Stromal cell of bone marrow (primary cell): ENCODE results near the gene ADO.

ENCODE experiments used
- DNase-seq: peaks from one replicate; pipeline ENCODE4 v3.0.0-alpha.2; 2012; ENCODE audit warnings: low read depth

ADO gene

DNA sequence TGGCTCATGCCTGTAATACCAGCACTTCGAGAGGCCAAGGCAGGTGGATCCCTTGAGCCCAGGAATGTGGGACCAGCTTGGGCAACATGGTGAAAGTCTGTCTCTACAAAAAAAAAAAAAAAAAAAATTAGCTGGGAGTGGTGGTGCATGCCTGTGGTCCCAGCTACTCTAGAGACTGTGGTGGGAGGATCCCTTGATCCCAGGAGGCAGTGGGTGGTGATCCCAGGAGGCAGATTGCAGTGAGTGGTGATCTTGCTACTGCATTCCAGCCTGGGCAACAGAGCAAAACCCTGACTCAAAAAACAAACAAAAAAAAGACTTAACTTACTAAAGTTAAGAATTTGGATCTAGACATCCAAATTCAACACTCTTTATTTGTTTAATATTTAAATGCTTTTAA lies 10.2 kb upstream of the ADO start:
- no peak for DNase-seq

DNA sequence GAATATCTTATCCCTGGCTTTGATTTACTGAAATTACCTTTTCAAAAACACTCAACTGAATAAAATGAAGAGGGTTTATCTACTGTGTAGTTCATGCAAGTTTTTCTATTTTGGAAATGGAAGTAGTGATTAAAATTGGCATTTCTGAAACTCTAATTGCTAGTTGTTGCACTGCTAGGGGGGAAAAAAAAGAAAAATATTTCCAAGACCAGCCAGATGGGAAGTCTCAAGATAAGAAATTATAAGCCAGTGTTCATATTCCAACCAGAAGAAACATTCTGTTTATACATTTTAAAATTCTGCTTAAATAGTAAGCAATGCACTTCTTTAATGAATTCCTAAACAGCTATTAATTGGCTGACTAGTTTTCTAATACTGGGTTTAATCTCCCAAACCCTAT lies 9.4 kb upstream of the ADO start:
- DNase-seq, result no peak

DNA sequence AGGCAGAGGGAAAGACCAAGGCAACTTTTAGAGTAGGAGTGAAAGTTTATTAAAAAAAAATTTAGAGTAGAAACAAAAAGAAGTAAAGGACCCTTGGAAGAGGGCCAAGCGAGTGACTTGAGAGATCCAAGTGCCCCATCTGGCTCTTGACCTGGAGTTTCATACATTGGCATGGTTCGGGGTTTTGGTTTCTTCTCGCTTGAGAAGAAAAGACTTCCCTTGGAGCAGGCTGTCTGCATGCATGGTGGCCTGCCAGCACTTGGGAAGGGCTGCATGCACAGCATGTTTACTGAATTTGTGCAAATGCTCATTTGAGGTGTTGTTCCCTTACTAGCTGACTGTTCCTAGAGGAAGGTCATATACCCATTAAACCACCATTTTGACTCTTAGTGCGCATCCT lies 8.8 kb upstream of the ADO start:
- DNase-seq, result no peak

DNA sequence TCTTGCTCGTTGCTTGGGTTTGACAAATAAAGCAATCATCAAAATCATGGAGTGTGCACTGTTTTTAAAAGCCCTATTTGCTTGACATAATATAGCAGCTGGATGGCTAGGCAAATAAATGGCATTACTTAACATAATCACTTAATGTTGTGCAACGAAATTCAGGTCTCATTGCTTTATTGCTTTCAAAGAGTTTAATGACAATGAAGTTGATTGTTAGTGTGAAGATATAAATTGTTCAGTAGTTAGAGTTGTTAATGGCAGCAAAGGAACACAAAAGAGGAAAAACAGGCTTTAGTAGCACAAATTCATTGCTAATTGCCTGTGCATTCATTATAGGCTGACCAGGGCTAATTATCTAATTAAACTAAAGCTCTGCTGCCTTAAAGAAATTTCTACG lies 7.6 kb upstream of the ADO start:
- no peak for DNase-seq

DNA sequence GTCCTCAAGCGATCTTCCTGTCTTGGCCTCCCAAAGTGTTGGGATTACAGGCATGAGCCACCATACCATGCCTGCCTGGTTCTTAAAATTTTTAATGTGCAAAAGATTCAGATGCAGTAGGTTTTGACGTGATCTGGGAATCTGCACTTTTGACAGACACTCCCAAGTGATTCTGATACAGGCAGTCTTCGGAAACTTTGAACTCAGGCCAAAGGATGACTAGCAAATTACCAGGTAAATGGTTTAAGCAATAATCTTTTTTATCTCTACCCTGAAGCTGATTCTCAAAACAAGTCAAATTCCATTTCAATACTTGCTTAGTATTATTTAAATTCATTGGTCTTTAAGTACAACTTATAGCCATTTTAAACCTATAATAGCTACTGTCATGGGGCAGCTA lies 2.6 kb upstream of the ADO start:
- no peak for DNase-seq

DNA sequence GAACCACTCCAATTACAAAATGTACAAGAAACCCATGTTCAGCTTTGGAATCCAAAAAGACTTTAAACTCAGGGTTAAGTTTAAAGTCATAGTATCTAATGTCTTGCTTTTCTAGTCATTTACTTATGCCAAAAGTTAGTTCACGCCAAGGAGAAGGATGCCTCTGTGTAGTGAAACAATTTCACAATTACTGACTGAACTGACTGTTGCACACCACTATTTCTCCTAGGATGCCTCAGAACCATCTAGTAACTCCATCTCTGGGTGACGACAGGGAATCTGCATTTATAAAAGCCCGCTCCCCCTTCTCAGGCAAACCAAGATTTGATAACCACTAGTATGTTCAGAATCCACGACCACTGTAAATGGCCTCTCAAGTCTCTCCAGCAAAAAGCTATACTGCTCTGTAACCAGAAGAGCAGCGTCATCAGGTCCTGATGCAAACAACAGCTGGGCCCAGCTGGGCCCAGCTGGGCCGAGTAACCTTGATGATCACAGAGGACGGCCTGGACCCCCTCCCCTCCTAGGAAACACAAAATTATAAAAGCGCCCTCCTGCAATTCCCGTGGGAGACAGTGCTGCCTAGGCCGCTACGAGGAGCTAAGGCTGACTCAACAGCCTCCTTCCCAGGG lies 680 bp upstream of the ADO start:
- DNase-seq, result no peak

DNA sequence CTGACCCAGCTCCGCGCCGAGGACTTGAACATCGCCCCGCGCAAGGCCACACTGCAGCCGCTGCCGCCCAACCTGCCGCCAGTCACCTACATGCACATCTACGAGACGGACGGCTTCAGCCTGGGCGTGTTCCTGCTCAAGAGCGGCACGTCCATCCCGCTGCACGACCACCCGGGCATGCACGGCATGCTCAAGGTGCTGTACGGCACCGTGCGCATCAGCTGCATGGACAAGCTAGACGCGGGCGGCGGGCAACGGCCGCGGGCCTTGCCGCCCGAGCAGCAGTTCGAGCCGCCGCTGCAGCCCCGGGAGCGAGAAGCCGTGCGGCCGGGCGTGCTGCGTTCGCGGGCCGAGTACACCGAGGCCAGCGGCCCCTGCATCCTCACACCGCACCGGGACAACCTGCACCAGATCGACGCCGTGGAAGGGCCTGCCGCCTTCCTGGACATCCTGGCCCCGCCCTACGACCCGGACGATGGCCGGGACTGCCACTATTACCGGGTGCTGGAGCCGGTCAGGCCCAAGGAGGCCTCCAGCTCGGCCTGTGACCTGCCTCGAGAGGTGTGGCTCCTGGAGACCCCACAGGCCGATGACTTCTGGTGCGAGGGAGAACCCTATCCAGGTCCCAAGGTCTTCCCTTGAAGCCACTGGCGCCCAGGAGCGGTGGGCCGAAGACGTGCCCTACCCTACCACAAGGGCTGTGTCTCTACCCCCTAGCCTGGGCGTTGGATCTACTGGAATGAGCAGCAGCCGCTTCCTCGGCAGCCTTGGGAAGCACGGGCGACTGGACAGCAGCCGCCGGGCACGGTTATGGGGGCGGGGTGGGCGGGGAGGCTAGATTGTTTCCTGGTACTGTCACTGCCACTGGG lies 945 bp downstream of the ADO start:
- no peak for DNase-seq

DNA sequence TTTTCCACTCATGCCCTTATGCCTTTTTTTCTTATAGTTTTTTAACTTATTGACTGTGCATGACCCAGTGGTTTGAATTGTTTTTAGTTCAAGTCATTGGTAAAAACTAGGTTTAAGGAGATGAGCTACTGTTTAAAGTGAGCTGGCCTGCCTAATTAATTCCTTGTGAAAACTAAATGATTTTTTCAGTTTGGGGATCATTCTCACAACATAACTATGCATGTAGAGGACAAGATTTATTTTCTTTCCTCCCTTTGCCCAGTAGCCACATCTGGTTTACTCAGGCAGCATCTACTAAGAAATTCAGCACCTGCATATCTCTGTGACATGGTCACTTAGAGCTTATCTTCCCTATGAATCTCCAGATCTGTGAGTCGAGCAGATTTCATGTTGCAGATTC lies 1.7 kb downstream of the ADO start:
- DNase-seq, result no peak

DNA sequence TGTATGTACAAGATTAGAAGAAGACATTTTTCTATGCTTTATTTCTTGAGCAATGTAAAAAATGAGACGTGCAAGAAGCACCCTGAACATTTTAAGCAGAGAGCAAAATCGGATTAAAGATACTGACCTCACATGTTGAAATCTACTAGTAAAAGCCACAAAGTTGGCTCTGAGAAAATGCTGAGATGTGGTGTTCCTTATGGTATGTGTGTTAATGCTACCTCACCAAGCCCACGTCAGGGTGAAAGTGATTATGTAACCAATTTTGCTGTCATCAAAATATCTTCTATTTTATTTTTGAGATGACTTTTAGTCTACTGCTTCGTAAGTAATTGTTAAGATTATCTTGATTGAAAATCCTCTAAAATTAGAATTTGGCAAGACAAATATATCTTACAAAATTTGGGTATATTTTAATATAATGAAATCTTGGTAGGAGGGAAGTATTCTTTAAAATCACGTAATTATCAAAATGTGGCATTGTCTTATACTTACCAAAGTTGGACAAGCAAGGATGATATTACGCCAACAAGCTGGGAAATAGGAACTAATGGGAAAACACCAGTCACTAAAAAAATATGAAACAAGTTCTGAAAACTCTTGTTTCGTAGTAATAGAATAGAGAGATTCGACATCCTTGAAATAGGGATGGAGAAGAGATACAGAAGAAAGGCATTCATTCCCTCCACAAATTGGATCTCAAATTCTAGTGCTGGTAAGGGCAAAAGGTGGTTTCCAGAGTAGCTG lies 5.8 kb downstream of the ADO start:
- no peak for DNase-seq

DNA sequence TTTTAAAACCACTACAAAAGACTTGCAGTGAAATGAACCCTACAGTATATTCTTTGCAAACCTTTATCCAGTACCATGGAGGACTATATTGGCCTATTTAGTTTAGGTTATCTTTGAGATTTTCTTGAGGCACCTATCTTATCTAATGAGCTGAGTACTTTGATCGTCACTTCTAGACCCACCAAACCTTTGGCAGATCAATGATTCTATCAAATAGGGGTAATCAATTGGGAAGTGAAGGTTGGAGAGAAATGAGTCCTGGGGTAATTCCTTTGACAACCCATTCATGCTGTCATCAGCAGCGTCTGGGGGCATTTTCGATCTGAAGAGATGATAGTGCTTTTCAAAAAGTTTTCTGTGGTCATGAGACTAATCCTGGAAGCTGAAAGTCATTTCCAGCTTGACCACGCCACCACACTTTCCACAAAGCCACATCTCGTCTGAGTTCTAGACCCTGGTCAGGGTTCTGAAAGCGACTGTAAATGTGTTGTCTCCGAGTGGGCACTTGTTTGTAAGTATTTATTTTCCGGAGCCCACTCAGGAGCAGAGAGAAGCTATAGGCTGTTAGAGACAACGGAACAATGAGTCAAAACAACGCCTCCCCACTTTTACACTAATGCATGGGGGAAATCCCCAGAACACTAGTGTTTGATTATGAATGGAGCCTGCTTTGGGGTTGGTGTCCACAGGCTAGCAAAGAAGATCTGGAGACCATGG lies 6.8 kb downstream of the ADO start:
- DNase-seq, result no peak

DNA sequence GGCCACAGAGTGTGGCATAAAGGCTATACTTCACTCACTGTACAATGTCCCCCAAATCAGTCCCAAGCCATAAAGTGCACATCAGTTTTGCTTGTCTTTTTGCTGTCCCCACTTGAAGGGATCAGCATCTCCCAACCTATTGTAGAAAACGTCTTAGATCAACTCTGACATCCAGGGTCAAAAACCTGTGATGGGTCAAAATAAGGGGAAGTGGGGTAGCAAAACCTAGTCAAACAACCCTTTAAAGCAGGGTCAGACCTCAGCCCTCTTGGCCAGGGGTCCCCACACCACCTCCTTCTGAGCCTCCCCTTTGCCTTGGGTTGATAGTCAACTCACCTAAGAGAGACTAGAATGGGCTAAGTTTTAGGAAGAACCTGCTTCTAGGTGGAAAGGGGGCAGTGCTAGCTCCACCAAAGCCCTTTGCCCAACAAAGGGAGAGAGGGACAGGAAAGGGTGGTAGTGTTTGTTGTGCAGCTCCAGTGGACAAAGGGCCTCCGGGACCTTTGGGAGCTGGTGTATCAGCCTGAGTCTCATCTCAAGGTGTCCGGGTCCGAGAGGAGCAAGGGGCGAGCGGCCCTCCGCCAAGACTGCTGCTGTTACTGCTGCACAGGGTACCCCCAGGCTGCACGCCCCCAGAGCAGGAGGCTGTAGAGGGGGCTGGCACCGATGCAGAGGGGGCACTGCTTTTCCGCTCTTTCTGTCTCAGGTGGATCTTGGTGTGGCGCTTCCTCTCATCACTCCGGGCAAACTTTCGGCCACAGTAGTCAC lies 8.3 kb downstream of the ADO start:
- DNase-seq, result no peak

DNA sequence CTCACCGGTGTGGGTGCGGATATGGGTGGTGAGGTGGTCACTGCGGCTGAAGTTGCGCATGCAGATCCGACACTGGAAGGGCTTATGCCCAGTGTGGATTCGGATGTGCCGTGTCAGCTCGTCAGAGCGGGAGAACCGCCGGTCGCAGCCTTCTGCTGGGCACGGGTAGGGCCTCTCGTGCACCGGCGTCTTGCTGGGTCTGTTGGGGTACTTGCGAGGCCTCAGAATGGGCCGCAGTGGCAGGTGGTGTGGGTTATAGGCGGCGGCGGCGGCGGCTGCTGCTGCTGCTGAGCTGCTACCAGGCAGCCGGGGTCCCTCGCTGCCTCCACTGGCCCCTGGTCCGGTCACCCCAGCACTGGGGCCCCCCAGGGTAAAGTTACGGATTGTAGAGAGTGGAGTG lies 8.9 kb downstream of the ADO start:
- no peak for DNase-seq

DNA sequence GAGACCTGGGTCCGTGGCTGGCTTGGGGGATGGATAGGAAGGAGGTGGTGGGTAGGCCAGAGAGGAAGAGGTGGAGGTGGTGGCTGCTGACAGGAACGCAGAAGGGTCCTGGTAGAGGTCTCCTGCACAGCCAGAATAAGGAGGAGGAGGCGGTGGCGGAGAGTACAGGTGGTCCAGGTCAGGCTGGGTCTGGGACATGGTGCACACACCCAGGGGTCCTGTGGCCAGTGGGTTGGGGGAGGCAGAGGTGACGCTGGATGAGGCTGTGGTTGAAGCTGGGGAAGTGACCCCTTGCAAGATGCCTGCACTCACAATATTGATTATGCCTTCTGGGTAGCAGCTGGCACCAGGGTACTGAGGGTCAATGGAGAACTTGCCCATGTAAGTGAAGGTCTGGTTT lies 9.5 kb downstream of the ADO start:
- DNase-seq, result no peak

DNA sequence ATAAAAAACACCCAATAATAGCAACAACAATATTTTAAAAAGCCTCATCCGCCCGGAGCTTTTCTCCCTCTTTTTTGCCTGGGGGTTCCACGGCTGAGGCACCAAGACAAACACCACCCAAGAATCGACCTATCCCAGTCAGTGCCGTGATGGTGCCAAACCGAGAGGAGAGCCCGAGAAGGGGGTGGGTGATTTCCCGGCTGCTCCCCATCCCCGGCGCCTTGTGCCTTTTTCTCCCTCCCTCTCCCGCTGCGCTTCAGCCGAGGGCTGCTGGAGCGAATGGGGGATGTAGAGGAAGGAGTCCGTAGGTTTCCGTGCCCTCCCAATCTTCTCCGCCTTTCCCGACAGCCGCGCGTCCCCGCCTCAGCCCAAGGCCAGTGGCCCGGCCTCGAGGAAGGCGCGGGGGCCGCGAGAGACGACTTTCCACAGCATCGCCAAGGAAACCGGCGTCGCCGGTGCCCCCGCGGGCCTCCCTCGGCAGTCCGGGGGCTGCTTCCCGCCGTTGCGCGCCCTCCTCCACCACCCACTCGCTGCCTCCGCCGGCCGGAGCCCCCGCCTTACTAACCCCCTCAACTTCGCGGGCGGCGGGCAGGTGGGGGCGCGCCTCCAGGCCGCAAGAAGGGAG lies 10.3 kb downstream of the ADO start:
- DNase-seq, result no peak

DNA sequence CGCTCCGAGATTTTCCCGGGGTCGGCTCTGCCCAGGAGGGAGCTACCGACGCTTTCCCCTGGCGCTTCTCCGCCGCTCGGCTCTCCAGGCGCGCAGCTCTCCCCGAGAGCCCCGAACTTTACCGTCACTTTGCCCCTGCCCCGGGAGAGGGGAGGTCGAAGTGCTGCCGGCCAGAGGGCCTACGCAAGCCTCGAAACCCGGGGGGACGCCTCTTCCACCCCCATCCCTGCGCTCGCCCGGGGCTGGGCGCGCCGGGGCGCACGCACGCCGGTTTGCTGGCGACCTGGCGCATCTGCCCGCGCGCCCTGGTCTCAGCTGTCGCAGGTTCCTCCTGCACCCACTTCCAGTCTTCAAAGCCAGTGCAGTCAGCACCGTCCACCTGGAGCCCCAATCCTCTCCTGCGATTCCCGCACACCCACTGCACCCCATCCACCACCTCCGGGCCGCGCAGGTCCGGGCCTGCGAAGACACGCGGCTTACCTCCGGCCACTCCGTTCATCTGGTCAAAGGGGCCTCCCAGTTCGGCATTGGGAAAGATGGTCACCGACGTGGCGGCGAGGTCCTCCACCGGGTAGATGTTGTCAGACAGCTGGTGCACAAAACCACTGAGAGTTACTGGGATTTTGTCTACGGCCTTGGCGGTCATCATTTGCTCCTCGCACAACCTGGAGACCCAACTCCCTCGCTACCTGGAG lies 11.0 kb downstream of the ADO start:
- no peak for DNase-seq

DNA sequence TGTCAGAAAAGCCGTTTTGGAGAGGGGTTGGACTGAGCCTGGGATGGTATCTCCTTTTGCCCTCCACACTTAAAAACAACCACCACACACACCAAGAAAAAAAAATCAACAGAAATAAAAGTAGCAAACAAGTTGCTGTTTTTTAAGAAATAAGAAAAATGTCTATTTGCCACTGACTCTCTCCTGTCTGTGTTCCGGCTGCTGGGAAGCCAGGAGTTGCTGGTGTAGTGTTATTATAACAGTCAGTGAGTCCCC lies 11.5 kb downstream of the ADO start:
- DNase-seq, result no peak

DNA sequence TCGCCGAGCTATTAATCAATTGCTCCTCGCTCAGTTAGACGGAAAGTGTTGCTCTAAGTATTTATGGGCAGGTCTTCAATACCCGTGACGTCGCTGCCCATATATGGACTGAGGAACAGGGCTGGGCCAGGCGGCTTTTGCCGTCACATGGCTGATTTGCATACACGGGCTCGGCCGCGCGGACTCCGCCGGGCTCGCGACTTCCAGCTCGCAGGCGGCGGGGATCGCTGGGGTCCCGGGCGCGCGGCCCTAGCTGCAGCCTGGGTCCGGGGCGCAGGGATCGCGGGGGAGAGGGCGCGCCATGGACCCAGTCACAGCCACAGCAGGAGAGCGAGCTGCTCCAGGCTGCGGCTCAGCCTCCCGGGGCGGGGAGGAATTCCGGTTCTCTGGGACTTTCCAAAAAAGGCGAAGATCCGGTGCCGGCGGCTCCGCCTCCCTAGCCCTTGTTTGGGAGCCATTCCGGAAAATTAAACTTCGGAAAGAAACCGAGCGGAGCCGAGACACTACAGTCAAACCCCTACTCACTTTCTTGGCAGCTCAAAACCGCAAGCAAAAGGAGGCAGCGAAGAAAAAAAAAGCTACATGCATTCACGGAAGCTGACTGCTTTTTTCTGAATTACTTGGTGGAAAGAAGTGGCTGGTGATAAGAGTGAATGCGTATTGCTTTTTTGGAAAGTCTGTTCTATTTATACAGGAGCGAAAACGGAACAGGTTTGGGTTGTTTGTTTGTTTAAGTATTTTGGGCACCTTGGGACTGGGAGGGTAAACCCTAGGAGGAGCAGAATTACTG lies 12.0 kb downstream of the ADO start, which contains the start of gene EGR2:
Gene EGR2, minus strand, starts transcription at position 36 of the 790 bp plus-strand sequence. CDS start 337 bp downstream, outside the sequence.
- peak; percentile 93 for DNase-seq

DNA sequence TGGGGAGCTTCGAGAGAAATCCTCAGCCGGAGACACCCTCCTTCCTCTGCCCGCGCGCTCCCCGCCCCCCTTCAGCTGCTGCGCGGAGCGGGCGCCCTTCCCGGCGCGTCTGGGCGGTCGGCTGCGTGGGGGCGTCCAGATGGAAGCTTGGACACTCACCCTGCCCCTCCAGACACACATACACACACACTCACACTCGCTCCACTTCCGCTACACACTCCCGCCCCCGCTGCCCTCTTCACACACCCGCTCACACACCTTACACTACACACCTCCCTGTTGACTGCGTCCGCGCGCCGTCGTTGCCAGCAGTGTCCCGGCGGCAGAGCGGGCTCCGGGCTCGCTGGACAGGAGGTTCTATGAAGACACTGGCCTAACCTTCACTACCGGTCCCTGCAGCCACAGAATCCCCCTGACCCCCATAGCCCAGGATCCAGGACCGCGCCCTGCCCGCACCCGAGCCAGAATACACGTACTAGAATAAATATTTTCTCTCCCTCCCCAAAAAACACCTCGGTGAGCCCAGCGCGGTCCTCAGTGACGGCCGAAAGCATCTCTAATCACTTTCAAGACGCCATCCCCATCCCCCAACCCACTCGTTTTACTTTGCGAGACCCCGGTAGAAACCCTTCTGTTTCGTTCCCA lies 12.7 kb downstream of the ADO start:
- DNase-seq, result no peak

DNA sequence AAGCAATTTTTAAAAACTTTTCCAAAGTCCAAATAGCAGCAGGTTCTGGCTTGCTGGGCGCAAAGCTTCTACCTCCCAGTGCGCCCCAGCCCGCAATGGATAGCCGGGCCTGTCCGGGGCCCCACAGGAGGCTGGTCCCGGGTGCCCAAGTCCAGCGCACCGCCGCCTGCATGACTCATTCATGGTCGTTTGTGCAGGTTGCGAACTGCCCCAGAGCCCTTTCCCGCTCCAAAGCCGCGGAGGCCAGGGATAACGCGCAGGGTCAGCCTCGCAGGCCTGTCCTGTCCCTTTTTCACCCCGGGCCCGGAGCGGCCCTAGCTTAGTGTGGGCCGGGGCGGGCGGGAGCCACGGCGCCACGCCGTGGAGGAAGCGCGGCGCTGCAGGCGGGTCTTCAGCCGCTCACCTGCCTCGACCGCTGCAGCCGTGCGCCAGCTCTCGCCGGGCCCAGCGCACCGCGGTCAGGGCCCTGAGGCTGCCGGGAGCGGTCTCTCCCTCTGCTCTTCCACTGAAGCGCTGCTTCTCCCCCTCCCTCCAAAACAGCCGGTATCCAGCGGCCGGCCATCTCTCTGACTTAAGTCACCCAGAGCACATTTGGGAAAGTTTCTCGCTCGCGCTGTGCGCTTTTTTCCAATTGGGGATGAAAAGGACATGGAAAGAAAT lies 13.4 kb downstream of the ADO start:
- DNase-seq, result no peak
